SK-N-SH treated with all-trans-retinoic acid at 6 μM for 48 hours (cell line): ENCODE data around the gene FNBP1L.

ENCODE experiments used
- GLIS3 ChIP-seq: fragments of 250-450 bp; sonication (Bioruptor Pico); IDR thresholded peaks from 2 replicates; pipeline ENCODE4 v1.5.0; 2020; ENCODE audit warnings: mild to moderate bottlenecking, moderate library complexity
- TCF4 ChIP-seq: fragments of 250-450 bp; sonication (Bioruptor Pico); IDR thresholded peaks from 2 replicates; pipeline ENCODE4 v1.8.0; 2021; ENCODE audit warnings: mild to moderate bottlenecking, moderate library complexity, borderline replicate concordance
- TSHZ2 ChIP-seq: fragments of 250-450 bp; sonication (Bioruptor Pico); IDR thresholded peaks from 2 replicates; pipeline ENCODE4 v1.5.0; 2020; ENCODE audit warnings: mild to moderate bottlenecking, moderate library complexity
- ZFP3 ChIP-seq: fragments of 250-450 bp; sonication (Bioruptor Pico); IDR thresholded peaks from 2 replicates; pipeline ENCODE4 v1.5.0; 2020; ENCODE audit warnings: mild to moderate bottlenecking, moderate library complexity

- TF ChIP-seq TSHZ2 (CRISPR knock-in tag) (no peak), GLIS3 (CRISPR knock-in tag) (no peak), ZFP3 (no peak), TCF4 (no peak)
Measured at GRCh38 chr1:93436496-93436895, 11.4 kb upstream of the FNBP1L start.
